Panc1 (cell line): ENCODE results near the gene CPSF3.

ENCODE experiments used
- CTCF ChIP-seq: fragments of 450-650 bp; IDR thresholded peaks from 2 replicates; pipeline ENCODE4 v1.5.1; 2017; ENCODE audit warnings: mild to moderate bottlenecking
- POLR2AphosphoS5 ChIP-seq: IDR thresholded peaks from 2 replicates; pipeline ENCODE4 v1.6.1; 2012; ENCODE audit warnings: mild to moderate bottlenecking, low read depth, low read length, moderate library complexity
- REST ChIP-seq, 2 experiments: IDR thresholded peaks; 2 replicates each; pipeline ENCODE4 v1.6.1; 2011 to 2012; ENCODE audit warnings: low read depth in 2 of 2, control low read depth in 1 of 2, low read length in 1 of 2, mild to moderate bottlenecking in 1 of 2, moderate library complexity in 1 of 2; ENCODE audit not compliant: insufficient read depth in 1 of 2
- SIN3A ChIP-seq: IDR thresholded peaks from 2 replicates; pipeline ENCODE4 v1.6.1; 2012; ENCODE audit warnings: low read depth, mild to moderate bottlenecking, low read length, moderate library complexity, borderline replicate concordance; ENCODE audit not compliant: insufficient read depth
- TCF7L2 ChIP-seq: IDR thresholded peaks from 2 replicates; pipeline ENCODE4 v1.6.1; 2011; ENCODE audit warnings: mild to moderate bottlenecking, low read depth, low read length, inconsistent platforms

- TF ChIP-seq CTCF (no peak), POLR2AphosphoS5 (no peak), TCF7L2 (no peak), REST (IDR thresholded peaks at IDR 0.05; ENCODE audit: insufficient read depth in 1 of 2, low read depth in 2 of 2, low read length in 1 of 2) (no peak), SIN3A (no peak)
These were observed 55.1 kb downstream of the CPSF3 start for GRCh38 chr2:9478526-9478925.
